Endodermal cell (in vitro differentiated cells): Measurements from ENCODE around the gene UROC1. TPM values are rescaled to one million over a fixed set of nuclear protein-coding genes. Genes with fewer than 3 reads are reported as not detected.

Experiments
- DNase-seq: peaks from one replicate; pipeline ENCODE4 v3.0.0-alpha.2; 2017
- H3K27ac ChIP-seq: 2 replicates; pipeline ENCODE4 v1.5.1; 2013; ENCODE audit warnings: mild to moderate bottlenecking, low read depth, low read length, moderate library complexity
- H3K27me3 ChIP-seq: 2 replicates; pipeline ENCODE4 v1.6.1; 2013; ENCODE audit warnings: mild to moderate bottlenecking, low read length, moderate library complexity; ENCODE audit not compliant: insufficient read depth, control insufficient read depth, poor library complexity, severe bottlenecking
- H3K36me3 ChIP-seq: 2 replicates; pipeline ENCODE4 v1.7.0; 2013; ENCODE audit warnings: mild to moderate bottlenecking, low read length, moderate library complexity; ENCODE audit not compliant: control insufficient read depth, insufficient read depth
- H3K4me1 ChIP-seq: one replicate; pipeline ENCODE4 v1.7.0; 2013; ENCODE audit warnings: low read length; ENCODE audit not compliant: control insufficient read depth, insufficient read depth
- H3K4me3 ChIP-seq: 2 replicates; pipeline ENCODE4 v1.5.1; 2013; ENCODE audit warnings: mild to moderate bottlenecking, low read length, moderate library complexity
- H3K9ac ChIP-seq: 2 replicates; pipeline ENCODE4 v1.6.1; 2013; ENCODE audit warnings: mild to moderate bottlenecking, low read length, moderate library complexity; ENCODE audit not compliant: poor library complexity, severe bottlenecking; ENCODE audit errors: extremely low read depth
- H3K9me3 ChIP-seq: 2 replicates; pipeline ENCODE4 v1.6.1; 2013; ENCODE audit warnings: mild to moderate bottlenecking, low read length, moderate library complexity; ENCODE audit not compliant: control insufficient read depth
- H3K27ac Mint-ChIP-seq: 2 replicates; pipeline ENCODE4 v1.8.0; 2020; ENCODE audit warnings: mixed read lengths
- H3K27me3 Mint-ChIP-seq: 2 replicates; pipeline ENCODE4 v1.8.0; 2021; ENCODE audit warnings: mild to moderate bottlenecking, mixed read lengths; ENCODE audit not compliant: insufficient read depth
- H3K36me3 Mint-ChIP-seq: 2 replicates; pipeline ENCODE4 v1.8.0; 2020; ENCODE audit warnings: low read depth, mixed read lengths
- H3K4me1 Mint-ChIP-seq: 2 replicates; pipeline ENCODE4 v1.8.0; 2020; ENCODE audit warnings: mixed read lengths
- H3K4me3 Mint-ChIP-seq: 2 replicates; pipeline ENCODE4 v1.8.0; 2020; ENCODE audit warnings: mild to moderate bottlenecking, moderate library complexity, mixed read lengths
- H3K9me3 Mint-ChIP-seq: 2 replicates; pipeline ENCODE4 v1.8.0; 2020; ENCODE audit warnings: mild to moderate bottlenecking, mixed read lengths
- CTCF ChIP-seq: fragments of 200-600 bp; sonication (generic); conservative IDR thresholded peaks from 2 replicates; pipeline ENCODE4 v1.5.0; 2021; ENCODE audit warnings: antibody characterized with exemption, mild to moderate bottlenecking
- WGBS, 2 experiments: methylation state at CpG; one replicate each; pipeline versions ENCODE4 v1.1.5 to v1.1.7; 2013; ENCODE audit warnings: missing lambda C conversion rate in 2 of 2, mixed read lengths in 1 of 2; ENCODE audit not compliant: insufficient coverage in 1 of 2, insufficient read length in 1 of 2; 5-methylcytosine and 5-hydroxymethylcytosine counted together
- total RNA-seq, 2 donors: library from RNA; stranded (reverse); fragmentation: NEBNext Ultra II Directional in 1 of 2; extraction: Animal tissue kit (Norgen Biotek cat#: 25700) in 1 of 2; gene quantifications; 2 replicates in 1 of 2; 3 replicates in 1 of 2; pipeline ENCODE4 v1.2.1, GENCODE V29; 2021

Gene UROC1
- total RNA-seq, 2 donors from 2014 or later: not detected

GRCh38 chr3:126446301-126446700 is 71.3 kb downstream of the UROC1 start:
- no peak overlapping the region for H3K9ac ChIP-seq
- H3K27me3 Mint-ChIP-seq: no peaks in the 10 kb centered on the region
- no peaks in the 10 kb centered on the region for H3K4me1 Mint-ChIP-seq
- no peak overlapping the region for H3K27ac ChIP-seq
- H3K27me3 ChIP-seq: no peaks in the 10 kb centered on the region
- H3K4me3 Mint-ChIP-seq: no peak overlapping the region
- H3K4me3 ChIP-seq: no peak overlapping the region
- H3K27ac Mint-ChIP-seq: no peak overlapping the region
- H3K4me1 ChIP-seq: no peaks in the 10 kb centered on the region
- 88 to 96% methylated on average over 7 to 8 of the region's 8 CpGs for WGBS, 2 experiments
- no peaks in the 10 kb centered on the region for H3K9me3 Mint-ChIP-seq
- no peaks in the 10 kb centered on the region for H3K9me3 ChIP-seq
- DNase-seq: peak; percentile 68
- H3K36me3 Mint-ChIP-seq: peaks cover 10% of the 10 kb centered on the region
- no peak for TF ChIP-seq CTCF
- peaks cover 33% of the 10 kb centered on the region for H3K36me3 ChIP-seq

- Mint-ChIP-seq H3K4me1 (no peaks in the 10 kb centered on the region), H3K27ac (peak overlapping the region; percentile 21), H3K27me3 (no peaks in the 10 kb centered on the region), H3K9me3 (no peaks in the 10 kb centered on the region), H3K36me3 (peaks cover 3% of the 10 kb centered on the region), H3K4me3 (no peak overlapping the region)
- peak; percentile 24 for DNase-seq
- Histone ChIP-seq H3K4me1 (no peaks in the 10 kb centered on the region), H3K36me3 (peaks cover 26% of the 10 kb centered on the region), H3K27ac (no peak overlapping the region), H3K4me3 (no peak overlapping the region), H3K9ac (no peak overlapping the region), H3K27me3 (no peaks in the 10 kb centered on the region), H3K9me3 (no peaks in the 10 kb centered on the region)
- TF ChIP-seq CTCF: no peak
- WGBS, 2 experiments: 83 to 89% methylated on average over 4 to 5 of the region's 5 CpGs
Observed at GRCh38 chr3:126445506-126445905, 72.1 kb downstream of the UROC1 start.

- 85 to 89% methylated on average over 3 of the region's 3 CpGs for WGBS, 2 experiments
- peak; percentile 41 for DNase-seq
- Histone ChIP-seq H3K9ac (no peak overlapping the region), H3K27ac (no peak overlapping the region), H3K36me3 (peaks cover 28% of the 10 kb centered on the region), H3K4me3 (no peak overlapping the region), H3K9me3 (no peaks in the 10 kb centered on the region), H3K4me1 (no peaks in the 10 kb centered on the region), H3K27me3 (no peaks in the 10 kb centered on the region)
- Mint-ChIP-seq H3K27me3 (no peaks in the 10 kb centered on the region), H3K4me3 (no peak overlapping the region), H3K9me3 (no peaks in the 10 kb centered on the region), H3K36me3 (peaks cover 19% of the 10 kb centered on the region), H3K4me1 (no peaks in the 10 kb centered on the region), H3K27ac (no peak overlapping the region)
- TF ChIP-seq CTCF: no peak
Observed at GRCh38 chr3:126442856-126443242, 74.7 kb downstream of the UROC1 start.
